ENCODE data around the gene MAP1LC3A.

DNA sequence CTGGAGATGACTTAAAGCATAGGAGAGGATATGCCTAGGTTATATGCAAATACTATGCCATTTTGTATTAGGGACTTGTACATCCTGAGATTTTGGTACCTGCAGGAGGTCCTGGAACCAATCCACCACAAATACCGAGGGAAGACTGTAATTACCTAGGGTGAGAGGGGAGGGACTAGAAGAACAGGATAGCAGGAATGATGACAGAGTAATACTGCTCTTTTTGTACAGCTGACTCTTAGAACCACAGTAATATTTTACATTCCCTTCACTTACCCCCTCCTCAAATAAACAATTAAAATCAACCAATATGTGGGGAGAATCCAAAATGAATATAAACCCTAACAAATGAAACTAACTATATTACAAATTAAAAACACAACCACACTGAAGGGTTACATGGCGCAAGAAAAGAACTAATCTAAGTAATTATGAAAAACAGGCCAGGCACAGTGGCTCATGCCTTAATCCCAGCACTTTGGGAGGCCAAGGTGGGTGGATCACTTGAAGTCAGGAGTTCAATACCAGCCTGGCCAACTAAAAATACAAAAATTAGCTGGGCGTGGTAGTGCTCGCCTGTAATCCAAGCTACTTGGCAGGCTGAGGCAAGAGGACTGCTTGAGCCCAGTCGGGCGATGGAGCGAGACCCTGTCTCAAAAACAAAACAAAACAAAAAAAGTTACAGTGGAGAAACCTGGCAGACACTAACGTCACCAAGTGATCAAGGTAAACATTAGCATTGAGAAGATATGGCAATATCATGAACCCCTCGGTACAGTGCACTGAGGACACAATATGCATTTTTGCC lies 37.1 kb downstream of the MAP1LC3A start:
- TF ChIP-seq EZH2 (IDR thresholded peaks at IDR 0.05; ENCODE audit: insufficient read depth, poor library complexity, severe bottlenecking) (no peak), EZH2phosphoT487 (IDR thresholded peaks at IDR 0.05; ENCODE audit: insufficient read depth, low read depth) (no peak)

All from GM23248 (cell line).